Activated CD4-positive, alpha-beta T cell treated with anti-CD3 and anti-CD28 coated beads for 36 hours (primary cell): ENCODE measurements around the gene C20orf144. TPM values are rescaled to one million over a fixed set of nuclear protein-coding genes. Genes with fewer than 3 reads are reported as not detected.
A peak's percentile ranks its signal among the peaks of the same experiment; 100 is the strongest.

ENCODE experiments used
- ATAC-seq: fragments of 200-7000 bp; cut with Tn5 transposase; one replicate; pipeline ENCODE4 v1.10.0; 2021; ENCODE audit warnings: mild to moderate bottlenecking, moderate library complexity
- CTCF ChIA-PET: fragments of 350-600 bp; sonication (Branson Sonifier 250); formaldehyde crosslinking; loops from one replicate; lab custom pipeline; 2021; ENCODE audit warnings: antibody characterized with exemption; lab: Charles Lee
- POLR2A ChIA-PET: fragments of 350-600 bp; sonication (Branson Sonifier 250); formaldehyde crosslinking; loops from one replicate; lab custom pipeline; 2021; ENCODE audit warnings: antibody characterized with exemption, inconsistent platforms; lab: Charles Lee
- DNase-seq: peaks from one replicate; pipeline ENCODE4 v3.0.0-alpha.2; 2020
- H3K27ac Mint-ChIP-seq: one replicate; pipeline ENCODE4 v1.8.0; 2021; ENCODE audit warnings: mixed read lengths
- H3K27me3 Mint-ChIP-seq: one replicate; pipeline ENCODE4 v1.8.0; 2021; ENCODE audit warnings: mixed read lengths
- H3K36me3 Mint-ChIP-seq: one replicate; pipeline ENCODE4 v1.8.0; 2021; ENCODE audit warnings: low read depth, mixed read lengths
- H3K4me1 Mint-ChIP-seq: one replicate; pipeline ENCODE4 v1.8.0; 2021; ENCODE audit warnings: mixed read lengths
- H3K4me3 Mint-ChIP-seq: one replicate; pipeline ENCODE4 v1.8.0; 2021; ENCODE audit warnings: mild to moderate bottlenecking, moderate library complexity, mixed read lengths
- H3K9me3 Mint-ChIP-seq: one replicate; pipeline ENCODE4 v1.8.0; 2021; ENCODE audit warnings: low read depth, mixed read lengths
- intact Hi-C, 2 experiments: fragments of 100-400 bp; cut with DNase I in 1 of 2; cut with micrococcal nuclease in 1 of 2; formaldehyde crosslinking; loops; one replicate each; pipeline versions ENCODE4 v1.14.2 to v1.15.1; 2022 to 2024; cut with DNase I, micrococcal nuclease
- total RNA-seq, 2 experiments: library from RNA; stranded (reverse); gene quantifications; one replicate each; pipeline ENCODE4 v1.2.3, GENCODE V29; 2021

C20orf144 gene
- total RNA-seq, 2 experiments from 2014 or later: 0.16 to 0.27 TPM

DNA sequence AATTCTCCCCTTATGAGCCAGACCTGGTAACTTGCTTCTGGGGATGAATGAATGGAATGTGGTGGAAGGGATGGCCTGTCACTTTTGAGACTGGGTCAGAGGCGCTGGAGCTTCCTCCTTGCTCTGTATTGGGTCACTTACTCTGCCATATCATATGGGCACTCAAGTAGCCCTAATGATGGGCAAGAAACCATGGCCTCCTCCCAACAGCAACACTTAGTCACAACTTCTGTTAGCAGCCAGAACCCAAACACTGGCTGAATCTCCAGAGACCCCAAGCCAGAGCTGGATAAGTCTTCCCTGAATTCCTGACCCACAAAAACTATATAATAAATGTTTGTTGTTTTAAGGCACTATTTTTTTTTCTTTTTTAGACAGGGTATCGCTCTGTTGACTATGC, 18.6 kb downstream of the C20orf144 start:
- peak overlapping the region; percentile 65 for H3K27ac Mint-ChIP-seq
- intact Hi-C loops: no loop called here
- ATAC-seq (no peak), DNase-seq (no peak)
- peaks cover 75% of the 10 kb centered on the region for H3K4me1 Mint-ChIP-seq
- no peaks in the 10 kb centered on the region for H3K9me3 Mint-ChIP-seq
- ChIA-PET POLR2A (interaction anchor here (0.8 kb wide), 1 partner anchor 10 kb away, joined by 3 read pairs; no protein-coding TSS in a partner anchor), CTCF (interaction anchor here (0.9 to 9.1 kb wide), 3 partner anchors 13 to 52 kb away, joined by 3 to 91 read pairs (median 3); partner anchors contain the start of genes ACTL10 and ZNF341)
- peaks cover 45% of the 10 kb centered on the region for H3K36me3 Mint-ChIP-seq
- no peak overlapping the region for H3K4me3 Mint-ChIP-seq
- H3K27me3 Mint-ChIP-seq: no peaks in the 10 kb centered on the region

DNA sequence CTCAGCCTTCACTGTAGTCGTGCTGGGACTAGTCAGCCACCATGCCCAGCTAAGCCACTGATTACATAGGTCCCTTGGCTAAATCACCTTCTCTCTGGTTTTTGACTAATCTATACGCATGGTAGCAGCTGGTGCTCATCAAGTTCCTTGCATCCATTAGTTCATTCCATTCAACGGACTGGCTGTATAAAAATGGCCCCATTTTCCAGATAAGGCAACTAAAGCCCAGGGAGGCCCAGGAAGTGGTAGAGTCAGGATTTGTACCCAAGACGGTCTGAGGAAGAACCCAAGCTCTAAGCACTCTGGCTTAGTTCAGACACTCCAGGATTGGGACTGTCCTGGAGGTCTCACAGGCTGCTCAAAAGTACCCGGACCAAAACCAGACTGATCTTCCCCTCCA, 19.2 kb downstream of the C20orf144 start:
- intact Hi-C loops: no loop called here
- Mint-ChIP-seq H3K27ac (peak overlapping the region; percentile 51), H3K36me3 (peaks cover 45% of the 10 kb centered on the region)

DNA sequence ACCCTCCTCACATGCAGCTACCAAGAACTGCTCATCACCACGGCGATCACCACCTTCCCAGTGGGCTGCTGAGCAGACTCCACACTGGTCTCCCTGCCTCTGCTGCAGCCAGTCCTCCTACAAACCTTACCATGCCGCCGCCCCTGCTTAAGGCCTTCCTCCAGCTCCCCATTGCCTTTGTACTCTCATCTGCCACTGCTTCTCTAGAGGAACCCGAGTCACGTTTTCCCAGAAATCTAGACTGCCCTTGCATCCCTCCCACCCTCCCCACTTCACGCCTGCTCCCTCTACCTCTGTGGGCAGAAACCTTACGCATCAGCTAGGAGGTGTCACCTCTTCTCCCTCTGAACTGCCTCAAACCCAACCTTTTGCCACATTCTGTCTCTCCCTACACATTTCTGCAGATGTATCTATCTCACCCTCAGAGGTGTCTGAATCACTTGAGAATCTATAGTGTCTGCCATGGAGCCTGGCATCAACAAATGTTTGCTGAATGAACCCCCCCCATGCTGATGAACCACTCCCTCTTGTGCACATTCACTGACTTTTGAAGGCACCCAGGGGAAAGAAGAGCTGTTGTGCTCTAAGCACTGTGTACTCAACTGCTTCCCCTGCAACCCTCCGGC, 19.7 kb downstream of the C20orf144 start:
- POLR2A ChIA-PET: no interaction called here
- peak; percentile 19 for ATAC-seq
- H3K4me3 Mint-ChIP-seq: no peak overlapping the region

More for the DNA sequence above, 19.2 kb downstream of the C20orf144 start:
- ChIA-PET POLR2A (interaction anchor here (0.8 kb wide), 1 partner anchor 10 kb away, joined by 3 read pairs; no protein-coding TSS in a partner anchor), CTCF (interaction anchor here (0.9 to 9.1 kb wide), 4 partner anchors 14 to 192 kb away, joined by 3 to 91 read pairs (median 3); partner anchors contain the start of genes ACTL10 and ZNF341)
- no peaks in the 10 kb centered on the region for H3K27me3 Mint-ChIP-seq
- H3K4me1 Mint-ChIP-seq: peaks cover 75% of the 10 kb centered on the region
- ATAC-seq (no peak), DNase-seq (no peak)
- H3K4me3 Mint-ChIP-seq: no peak overlapping the region
- H3K9me3 Mint-ChIP-seq: no peaks in the 10 kb centered on the region

DNA sequence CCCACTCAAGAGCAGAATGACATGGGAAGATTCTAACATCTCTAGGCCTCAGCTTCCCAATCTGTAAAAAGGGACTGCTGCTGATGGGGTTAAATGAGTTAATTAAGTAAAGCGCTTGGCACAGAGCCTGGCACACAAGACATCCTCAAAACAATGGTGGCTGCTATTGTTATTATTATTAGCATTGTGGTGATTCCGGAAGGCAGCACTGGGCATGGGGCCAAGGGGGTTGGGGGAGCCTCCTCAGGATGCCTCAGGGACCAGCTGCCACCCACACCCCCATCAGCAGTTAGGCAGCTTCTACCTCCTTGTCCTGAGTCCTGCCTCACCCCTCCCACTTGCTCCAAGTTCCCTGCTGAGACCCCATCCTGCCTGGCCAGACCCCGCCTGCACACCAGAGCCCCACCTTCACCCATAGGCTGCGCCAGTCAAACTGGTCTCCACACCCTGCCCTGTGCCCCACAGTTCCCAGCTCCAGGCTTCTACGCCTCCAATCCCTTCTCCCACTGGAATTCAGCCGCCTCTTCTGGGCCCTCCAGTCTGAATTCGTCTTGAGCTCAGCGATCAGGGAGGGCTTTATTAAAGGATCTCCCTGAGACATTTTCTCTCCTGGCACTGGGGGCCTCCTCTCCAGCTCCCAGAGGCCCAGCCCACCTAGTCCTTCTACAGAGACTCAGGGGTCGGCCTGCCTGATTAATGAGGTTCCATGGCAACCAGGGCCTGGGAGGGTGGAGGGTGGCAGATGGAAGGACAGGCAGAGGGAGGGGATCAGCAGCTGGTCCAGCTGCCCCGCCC, 22.6 kb downstream of the C20orf144 start:
- Mint-ChIP-seq H3K4me3 (peak overlapping the region; percentile 95), H3K27ac (peak overlapping the region; percentile 83), H3K27me3 (no peaks in the 10 kb centered on the region), H3K4me1 (peaks cover 81% of the 10 kb centered on the region), H3K9me3 (no peaks in the 10 kb centered on the region), H3K36me3 (peaks cover 24% of the 10 kb centered on the region)
- intact Hi-C loops: loop anchor here (5.0 kb wide), 3 partner anchors 48 to 1858 kb away; partner anchors contain the start of genes ERGIC3 (in 1 of the 2) and ZNF341 (in 1 of the 2)
- ChIA-PET CTCF (interaction anchor here (0.7 to 9.1 kb wide), 4 partner anchors 18 to 48 kb away, joined by 3 to 91 read pairs (median 6); partner anchors contain the start of genes ACTL10 and PXMP4), POLR2A (interaction anchor here (0.6 to 1.7 kb wide), 7 partner anchors 18 to 130 kb away, joined by 3 to 5 read pairs (median 3); partner anchors contain the start of genes ACTL10, CHMP4B and PXMP4)
- DNase-seq: no peak
- no peak for ATAC-seq

More for the DNA sequence above, 19.7 kb downstream of the C20orf144 start:
- Mint-ChIP-seq H3K9me3 (no peaks in the 10 kb centered on the region), H3K4me1 (peaks cover 79% of the 10 kb centered on the region), H3K36me3 (peaks cover 43% of the 10 kb centered on the region), H3K27ac (peak overlapping the region; percentile 51), H3K27me3 (no peaks in the 10 kb centered on the region)
- intact Hi-C loops: no loop called here
- CTCF ChIA-PET: interaction anchor here (0.9 to 9.1 kb wide), 3 partner anchors 15 to 193 kb away, joined by 3 to 91 read pairs (median 3); partner anchors contain the start of gene ACTL10
- DNase-seq: peak; percentile 55

DNA sequence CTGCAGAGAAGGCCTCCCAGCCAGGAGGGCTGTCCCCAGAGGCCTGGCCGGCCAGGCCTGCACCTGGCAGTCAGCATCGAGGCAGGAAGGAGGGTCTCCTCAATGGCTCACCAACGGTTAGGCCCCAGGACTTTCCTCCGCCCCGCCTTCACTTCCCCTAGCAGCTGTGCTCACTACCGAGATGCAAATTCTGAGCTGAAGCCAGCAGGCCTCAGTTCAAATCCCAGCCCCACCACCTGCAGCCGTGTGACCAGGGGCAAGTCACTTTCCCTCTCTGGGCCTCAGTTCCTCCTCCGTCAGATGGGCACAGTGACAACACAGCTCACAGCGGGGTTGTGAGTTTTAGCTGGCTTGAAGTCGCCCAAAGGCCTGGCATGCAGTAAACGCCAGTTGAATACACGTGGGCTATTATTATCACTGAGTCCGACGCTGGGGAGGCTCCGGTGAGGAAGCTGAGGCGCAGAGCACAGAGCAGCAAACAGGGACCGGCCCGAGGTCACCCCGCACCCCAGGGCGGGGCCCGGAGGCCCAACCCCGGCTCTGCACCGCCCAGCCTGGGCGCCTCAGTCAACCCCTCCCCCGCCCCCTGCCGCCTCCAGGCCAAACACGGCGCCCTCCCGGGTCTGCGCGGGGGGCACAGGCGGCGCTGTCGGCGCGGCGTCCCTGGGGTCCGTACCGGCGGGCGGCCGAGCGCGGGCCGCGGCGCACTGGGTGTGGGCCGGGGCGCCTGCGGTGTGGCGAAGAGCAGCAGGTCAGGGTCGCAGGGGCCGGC, 23.4 kb downstream of the C20orf144 start:
- H3K4me3 Mint-ChIP-seq: peak overlapping the region; percentile 95
- peak; percentile 58 for ATAC-seq
- peaks cover 79% of the 10 kb centered on the region for H3K4me1 Mint-ChIP-seq
- CTCF ChIA-PET: interaction anchor here (0.7 to 9.1 kb wide), 4 partner anchors 18 to 47 kb away, joined by 3 to 91 read pairs (median 6); partner anchors contain the start of genes ACTL10 and PXMP4
- peak; percentile 87 for DNase-seq
- intact Hi-C loops: loop anchor here (1.0 to 5.0 kb wide), 13 partner anchors 11 to 1857 kb away; partner anchors contain the start of genes PXMP4 (in 2 of the 2), ACTL10 (in 1 of the 2), CBFA2T2 (in 1 of the 2) and CHMP4B (in 1 of the 2)
- POLR2A ChIA-PET: interaction anchor here (0.6 to 1.7 kb wide), 7 partner anchors 19 to 202 kb away, joined by 3 to 5 read pairs (median 3); partner anchors contain the start of genes ACTL10, CHMP4B and PXMP4
- H3K27ac Mint-ChIP-seq: peak overlapping the region; percentile 83
- peaks cover 22% of the 10 kb centered on the region for H3K36me3 Mint-ChIP-seq
- no peaks in the 10 kb centered on the region for H3K27me3 Mint-ChIP-seq
- no peaks in the 10 kb centered on the region for H3K9me3 Mint-ChIP-seq

DNA sequence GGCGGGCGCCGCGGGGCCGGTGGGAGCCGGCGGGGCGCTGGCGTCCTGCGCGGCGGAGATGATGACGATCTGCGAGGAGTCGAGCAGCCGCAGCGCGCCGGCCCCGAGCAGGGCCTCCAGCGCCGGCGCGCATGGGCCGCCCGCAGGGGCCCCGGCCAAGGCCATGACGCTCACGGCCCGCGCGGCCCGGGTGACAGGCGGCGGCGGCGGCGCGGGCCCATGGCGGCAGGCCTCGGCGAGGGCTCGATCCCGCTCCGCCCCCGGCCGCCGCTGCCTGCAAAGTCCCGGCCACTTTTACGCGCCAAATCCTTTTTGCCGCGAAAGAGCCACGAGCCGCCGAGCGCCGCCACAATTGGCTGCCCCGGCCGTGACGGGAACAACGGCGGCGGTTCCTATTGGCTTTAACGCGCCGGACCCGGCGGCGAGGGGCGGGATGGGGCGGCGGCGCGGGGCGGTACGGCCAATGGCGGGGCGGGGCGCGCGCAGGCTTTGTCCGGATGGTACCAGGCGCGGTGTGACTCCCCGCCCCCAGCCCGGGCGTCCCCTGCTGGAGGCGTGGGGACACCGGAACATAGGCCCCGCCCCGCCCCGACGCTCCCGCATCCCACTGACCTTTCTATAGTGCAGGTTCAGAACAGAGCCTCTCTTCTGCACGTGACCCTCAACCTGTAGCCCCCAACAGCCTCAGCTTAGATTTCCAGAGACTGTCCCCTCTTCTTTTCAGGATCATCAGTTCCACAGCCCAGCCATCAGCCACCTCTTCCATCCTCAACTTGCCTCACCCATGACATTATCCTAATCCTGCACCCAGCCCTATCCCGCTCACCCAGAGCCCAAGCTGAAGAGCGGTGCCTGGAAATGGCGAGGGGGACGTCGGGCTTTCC, 24.2 kb downstream of the C20orf144 start, which contains the start of gene E2F1:
TSS of gene E2F1 (minus strand) at position 286 of the 884 bp plus-strand sequence. CDS start at position 165, 121 bp downstream.
- ChIA-PET CTCF (interaction anchor here (1.3 to 9.1 kb wide), 3 partner anchors 9 to 33 kb away, joined by 3 to 91 read pairs (median 10); partner anchors contain the start of genes ACTL10 and PXMP4), POLR2A (interaction anchor here (0.6 to 1.7 kb wide), 6 partner anchors 13 to 1768 kb away, joined by 3 to 5 read pairs (median 4); partner anchors contain the start of genes ACTL10 and PXMP4)
- H3K36me3 Mint-ChIP-seq: peaks cover 16% of the 10 kb centered on the region
- peak within 1 kb of the TSS; percentile 95 for H3K4me3 Mint-ChIP-seq
- H3K27me3 Mint-ChIP-seq: no peaks in the 10 kb centered on the region
- peaks cover 73% of the 10 kb centered on the region for H3K4me1 Mint-ChIP-seq
- peak within 1 kb of the TSS; percentile 83 for H3K27ac Mint-ChIP-seq
- intact Hi-C loops: loop anchor here (1.0 to 5.0 kb wide), 13 partner anchors 12 to 1856 kb away; partner anchors contain the start of genes PXMP4 (in 2 of the 2), ACTL10 (in 1 of the 2), CBFA2T2 (in 1 of the 2) and CHMP4B (in 1 of the 2)
- DNase-seq (peak; percentile 98), ATAC-seq (peak; percentile 84)
- H3K9me3 Mint-ChIP-seq: no peaks in the 10 kb centered on the region

DNA sequence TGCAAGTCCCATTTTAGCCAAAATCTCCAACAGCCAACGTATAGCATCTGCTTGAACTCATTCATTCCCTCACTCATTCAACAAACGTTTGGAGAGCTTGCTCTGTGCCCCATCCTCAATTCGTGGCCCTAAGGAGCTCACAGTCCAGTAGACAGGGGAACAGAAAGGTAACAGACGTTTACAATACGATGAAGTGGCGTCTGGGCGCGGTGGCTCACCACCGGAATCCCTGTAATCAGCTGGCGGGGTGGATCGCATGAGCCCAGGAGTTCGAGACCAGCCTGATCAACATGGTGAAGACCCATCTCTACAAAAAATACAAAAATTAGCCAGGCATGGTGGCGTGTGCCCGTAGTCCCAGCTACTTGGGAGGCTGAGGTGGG, 24.8 kb downstream of the C20orf144 start:
- DNase-seq (no peak), ATAC-seq (no peak)
- peak overlapping the region; percentile 56 for H3K4me3 Mint-ChIP-seq
- peaks cover 13% of the 10 kb centered on the region for H3K36me3 Mint-ChIP-seq
- peaks cover 67% of the 10 kb centered on the region for H3K4me1 Mint-ChIP-seq
- H3K9me3 Mint-ChIP-seq: no peaks in the 10 kb centered on the region
- ChIA-PET CTCF (interaction anchor here (1.3 to 1.5 kb wide), 2 partner anchors 9 to 33 kb away, joined by 3 to 6 read pairs; partner anchors contain the start of gene PXMP4), POLR2A (interaction anchor here (0.6 to 0.7 kb wide), 3 partner anchors 14 to 1767 kb away, joined by 3 to 5 read pairs (median 4); no protein-coding TSS in a partner anchor)
- H3K27me3 Mint-ChIP-seq: no peaks in the 10 kb centered on the region
- intact Hi-C loops: loop anchor here (1.0 to 5.0 kb wide), 13 partner anchors 13 to 1855 kb away; partner anchors contain the start of genes PXMP4 (in 2 of the 2), ACTL10 (in 1 of the 2), CBFA2T2 (in 1 of the 2) and CHMP4B (in 1 of the 2)
- peak overlapping the region; percentile 83 for H3K27ac Mint-ChIP-seq

DNA sequence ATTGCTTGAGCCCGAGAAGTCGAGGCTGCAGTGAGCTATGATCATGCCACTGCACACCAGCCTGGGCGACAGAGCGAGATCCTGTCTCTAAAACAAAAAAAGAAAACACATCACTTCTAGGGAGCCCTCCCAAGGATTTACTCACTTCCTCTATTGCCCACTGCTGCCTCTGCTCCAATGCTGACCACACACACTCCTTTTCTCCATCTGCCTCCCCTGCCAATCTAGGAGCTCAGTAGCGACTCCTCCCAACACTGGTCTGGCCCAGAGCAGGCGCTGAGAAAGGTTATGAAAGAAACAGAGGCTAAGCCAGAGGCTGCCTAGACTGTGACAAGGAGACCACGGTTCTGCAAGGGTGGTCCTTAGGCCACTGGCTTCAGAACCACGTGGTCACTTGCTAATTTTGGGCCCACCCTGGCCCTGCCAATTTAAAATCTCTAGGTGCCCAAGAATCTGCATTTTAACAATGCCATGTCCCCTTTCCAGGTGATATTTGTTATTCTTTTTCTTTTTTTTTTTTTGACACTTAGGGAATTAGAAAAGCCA, 25.3 kb downstream of the C20orf144 start:
- CTCF ChIA-PET: interaction anchor here (0.7 to 1.5 kb wide), 3 partner anchors 8 to 33 kb away, joined by 3 to 6 read pairs (median 3); partner anchors contain the start of gene PXMP4
- Mint-ChIP-seq H3K27ac (peak overlapping the region; percentile 83), H3K4me1 (peaks cover 62% of the 10 kb centered on the region), H3K36me3 (peaks cover 12% of the 10 kb centered on the region), H3K9me3 (no peaks in the 10 kb centered on the region), H3K27me3 (no peaks in the 10 kb centered on the region), H3K4me3 (no peak overlapping the region)
- intact Hi-C loops: loop anchor here (5.0 kb wide), 3 partner anchors 45 to 1855 kb away; partner anchors contain the start of genes ERGIC3 (in 1 of the 2) and ZNF341 (in 1 of the 2)
- ATAC-seq: no peak
- DNase-seq: no peak
- POLR2A ChIA-PET: interaction anchor here (0.7 kb wide), 2 partner anchors 14 to 45 kb away, joined by 4 to 5 read pairs; no protein-coding TSS in a partner anchor
